Limb (tissue), 2 donors: ENCODE measurements around the gene KRT33A.
A peak's percentile ranks its signal among the peaks of the same experiment; 100 is the strongest.

Experiments
- DNase-seq, 2 donors: peaks; one replicate each; pipeline ENCODE4 v3.0.0-alpha.2; 2016; ENCODE audit errors: extremely low spot score in 2 of 2

Gene KRT33A

DNA sequence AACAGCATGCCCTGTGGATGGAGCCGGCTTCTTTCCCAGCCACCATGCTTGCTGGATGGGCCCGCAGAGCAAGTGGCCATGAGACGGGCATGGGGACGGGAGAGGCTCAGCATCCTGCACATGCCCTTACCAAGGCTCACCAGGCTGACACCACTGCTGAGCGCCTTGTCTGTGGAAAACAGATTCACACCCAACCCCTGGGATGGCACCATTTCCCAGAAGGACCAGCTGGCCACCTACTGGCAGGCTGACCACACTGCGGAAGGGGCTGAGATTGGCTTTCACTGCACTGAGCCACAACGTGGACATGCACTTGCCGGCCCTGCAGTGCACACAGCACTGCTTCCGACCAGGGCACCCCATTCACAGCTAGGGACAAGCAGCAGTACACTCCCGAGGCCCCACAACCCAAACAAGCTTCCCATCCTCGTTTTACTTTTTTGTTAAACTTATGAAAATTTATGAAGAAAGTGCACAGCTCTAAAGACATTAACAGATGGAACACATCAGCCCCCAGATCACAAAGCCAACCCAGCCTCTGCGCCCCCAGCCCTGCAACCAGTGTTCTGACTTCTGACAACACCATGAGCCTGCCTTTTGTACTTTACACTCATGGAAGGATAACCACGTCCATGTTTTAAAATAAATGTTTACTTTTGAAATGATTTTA is 21.2 kb downstream of the KRT33A start:
- DNase-seq, result peak in 1 of 2 donors; percentile 56

DNA sequence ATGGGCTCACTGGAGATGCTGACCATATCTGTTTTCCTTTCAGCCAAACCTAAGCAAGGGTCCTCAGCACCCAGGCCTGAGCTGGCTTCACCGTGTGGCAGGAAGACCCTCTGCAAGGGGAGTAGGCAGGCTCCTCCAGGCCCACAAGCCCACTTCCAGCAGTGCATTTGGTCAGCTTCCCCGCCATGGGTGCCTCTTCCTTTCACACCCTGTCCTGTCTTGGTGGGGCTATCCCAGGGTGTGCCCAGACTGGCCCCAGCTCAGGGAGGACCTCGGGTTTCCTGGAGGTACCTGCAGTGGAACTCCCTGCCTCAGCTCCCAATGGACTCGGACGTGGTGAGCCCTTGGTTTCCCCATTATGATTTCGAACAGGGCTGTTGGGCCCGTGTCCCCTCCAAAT is 22.4 kb downstream of the KRT33A start:
- DNase-seq, result no peak

DNA sequence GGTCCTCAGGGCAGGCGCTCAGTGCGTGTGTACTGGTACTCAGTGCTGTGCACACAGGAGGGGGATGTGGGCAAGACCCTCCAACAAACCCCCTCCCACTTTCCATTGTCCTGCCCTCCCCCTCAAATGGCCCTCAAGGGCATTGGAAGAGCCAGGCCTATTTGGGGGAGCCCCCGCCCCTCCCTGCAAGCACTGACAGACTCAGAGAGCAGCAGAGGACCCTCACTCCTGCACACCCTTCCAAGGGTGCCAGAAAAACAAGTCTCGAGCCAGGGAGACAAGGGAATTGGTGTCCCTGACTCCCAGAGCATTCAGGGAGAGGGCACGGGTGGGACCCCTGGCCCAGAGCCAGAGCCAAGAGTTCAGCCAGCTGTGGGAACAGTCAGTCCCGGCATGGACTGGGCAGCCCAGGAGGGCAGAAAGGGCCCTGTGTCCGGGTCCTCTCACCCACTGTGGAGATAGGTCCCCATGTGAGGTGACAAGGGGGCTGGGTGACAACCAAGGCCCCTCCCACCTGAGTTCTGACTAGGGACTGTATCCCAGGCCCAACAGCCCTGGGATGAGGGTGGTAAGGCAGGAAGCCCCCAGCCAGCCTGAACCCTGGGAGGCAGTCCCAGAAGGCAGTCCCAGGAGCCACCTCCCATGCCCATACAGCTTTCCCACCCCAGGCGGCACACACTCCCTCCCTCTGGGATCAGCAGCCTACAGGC is 23.1 kb downstream of the KRT33A start:
- DNase-seq, result no peak

- DNase-seq, result no peak
These were observed 24.2 kb downstream of the KRT33A start for GRCh38 chr17:41326173-41327145.

DNA sequence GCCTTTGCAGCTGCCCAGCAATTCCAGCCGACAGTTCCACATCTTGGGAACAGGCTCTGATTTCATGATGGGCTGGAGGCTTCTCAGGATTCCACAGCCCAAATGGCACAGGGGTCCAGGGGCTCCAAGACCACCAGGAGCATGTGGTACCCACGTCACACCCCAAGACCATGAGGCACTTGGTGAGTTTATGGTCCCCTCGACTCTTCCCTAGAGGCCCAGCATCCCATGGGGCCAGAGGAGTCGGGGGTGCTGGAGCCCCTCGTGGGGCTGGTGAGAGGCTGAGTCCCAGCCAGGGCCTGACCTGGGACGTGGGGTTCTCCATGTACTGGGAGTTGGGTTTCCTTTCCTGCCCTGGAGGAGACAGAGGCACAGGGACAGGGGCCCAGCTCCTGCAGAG is 25.0 kb downstream of the KRT33A start:
- DNase-seq, result no peak

DNA sequence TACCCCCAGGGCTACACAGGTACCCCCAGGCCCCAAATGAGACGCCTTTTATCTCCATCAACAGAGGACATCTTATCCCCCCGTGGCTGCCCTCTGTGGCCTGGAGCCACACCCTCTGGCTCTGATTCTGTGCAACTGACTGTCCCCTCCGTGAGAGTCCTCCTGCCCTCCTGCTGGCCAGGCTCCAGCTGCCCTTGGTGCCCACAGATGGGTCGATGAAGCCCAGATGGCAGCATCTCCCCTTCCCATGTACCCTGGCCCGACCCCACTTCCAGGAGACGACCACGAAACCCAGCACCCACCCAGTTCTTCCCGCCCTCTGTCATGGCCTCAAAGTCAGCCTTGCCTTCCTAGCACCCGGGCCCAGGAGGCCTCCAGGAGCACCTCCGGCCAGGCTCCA is 25.5 kb downstream of the KRT33A start:
- no peak for DNase-seq

DNA sequence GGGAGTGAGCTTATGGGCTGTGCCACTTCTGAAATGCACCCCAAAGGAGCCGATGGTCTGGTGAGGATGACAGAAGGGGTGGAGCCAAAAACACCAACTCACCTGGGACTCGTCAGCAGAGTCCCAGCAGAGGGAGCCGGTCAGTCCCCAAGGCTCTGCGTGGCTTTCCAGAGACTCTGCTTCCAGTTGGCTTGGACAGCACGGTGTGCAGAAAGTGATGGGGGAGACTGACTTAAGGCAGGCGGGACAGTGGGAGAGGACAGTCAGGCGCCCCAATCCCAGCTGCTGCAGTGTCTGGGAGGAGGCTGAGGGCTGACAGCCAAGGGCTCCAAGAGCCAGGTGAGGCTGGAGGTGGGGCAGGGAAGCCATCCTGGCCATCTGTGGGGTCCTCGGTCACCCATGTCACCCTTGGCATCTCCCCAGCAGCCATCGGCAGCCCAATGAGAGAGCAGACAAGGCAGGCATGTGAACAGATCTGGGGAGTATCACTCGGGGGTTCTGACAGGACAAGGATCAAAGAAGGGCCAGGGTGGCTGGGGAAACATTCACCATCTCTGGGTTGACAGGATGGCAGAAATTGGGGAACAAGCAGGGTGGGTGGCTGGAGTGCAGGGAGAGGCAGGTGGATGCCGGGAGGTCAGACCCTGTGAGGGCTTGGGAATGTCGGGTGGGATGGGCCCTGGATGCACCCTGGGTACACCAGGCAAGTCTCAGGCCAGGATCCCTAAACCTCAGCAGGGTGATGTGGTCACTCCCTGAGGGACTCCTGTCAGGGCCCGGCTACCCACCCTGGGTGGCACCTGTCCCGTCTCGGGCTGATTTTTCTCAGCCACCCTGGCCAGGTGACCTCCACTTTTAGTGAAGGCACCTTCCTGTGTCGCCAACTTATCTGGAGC is 26.2 kb downstream of the KRT33A start:
- no peak for DNase-seq

- DNase-seq, result no peak
These were observed 27.4 kb downstream of the KRT33A start for GRCh38 chr17:41322903-41323895.

- DNase-seq, result peak in 1 of 2 donors; percentile 58
These were observed 28.3 kb downstream of the KRT33A start for GRCh38 chr17:41322094-41322902.

DNA sequence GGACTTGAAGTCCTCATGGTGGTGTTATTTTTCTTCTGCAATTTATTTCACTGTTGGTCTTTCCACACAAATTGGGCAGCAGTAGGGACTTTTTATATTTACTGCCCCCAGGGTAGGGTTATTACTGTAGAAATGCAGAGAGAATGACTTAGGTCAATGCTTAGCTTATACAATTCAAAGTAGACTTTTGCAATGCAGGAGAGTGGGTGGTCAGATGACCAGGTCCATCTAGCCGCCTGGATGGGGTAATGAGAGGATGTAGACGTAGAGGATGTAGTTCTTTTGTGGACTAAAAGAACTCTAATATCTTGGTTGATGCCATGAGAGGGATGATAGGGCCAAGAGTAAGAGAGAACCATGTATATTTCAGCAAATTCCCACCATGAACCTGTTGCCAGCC is 32.4 kb downstream of the KRT33A start:
- DNase-seq, result no peak

DNA sequence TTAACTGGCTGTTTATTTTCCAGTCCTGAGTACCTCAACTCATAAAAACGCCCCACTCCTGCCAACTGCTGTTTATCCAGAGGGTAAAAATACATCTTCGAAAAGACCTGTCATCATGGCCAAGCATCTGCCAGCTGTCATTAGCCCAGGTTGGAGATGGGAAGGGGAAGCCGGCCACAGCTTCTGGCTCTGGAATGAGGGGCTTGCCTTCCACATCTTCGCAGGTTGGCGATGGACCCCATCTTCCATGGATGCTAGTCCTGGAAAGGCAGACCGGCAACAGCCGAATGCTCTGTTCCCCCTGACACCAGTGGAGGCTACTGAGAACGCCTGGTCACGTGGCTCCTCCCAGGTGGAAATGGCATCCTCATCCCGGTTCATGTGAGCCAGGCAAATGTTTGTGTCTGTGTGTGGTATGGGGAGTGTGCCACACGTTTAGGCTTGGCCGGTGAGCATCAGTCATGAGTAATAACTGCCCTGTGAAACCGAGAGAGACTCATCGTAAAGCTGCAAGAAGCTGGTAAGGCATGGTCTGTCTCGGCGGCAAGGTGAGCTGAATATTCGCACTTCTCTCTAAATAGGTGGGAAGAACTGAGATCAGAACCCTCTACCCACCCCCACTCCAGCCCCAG is 34.7 kb downstream of the KRT33A start:
- DNase-seq, result no peak

GRCh38 chr17:41315204-41315794 is 35.3 kb downstream of the KRT33A start, which contains the start of gene KRTAP17-1:
Gene KRTAP17-1 (minus strand): TSS chr17:41315710. CDS start chr17:41315650, 60 bp downstream.
- DNase-seq, result no peak

GRCh38 chr17:41311111-41311510 is 39.5 kb downstream of the KRT33A start:
- no peak for DNase-seq

DNA sequence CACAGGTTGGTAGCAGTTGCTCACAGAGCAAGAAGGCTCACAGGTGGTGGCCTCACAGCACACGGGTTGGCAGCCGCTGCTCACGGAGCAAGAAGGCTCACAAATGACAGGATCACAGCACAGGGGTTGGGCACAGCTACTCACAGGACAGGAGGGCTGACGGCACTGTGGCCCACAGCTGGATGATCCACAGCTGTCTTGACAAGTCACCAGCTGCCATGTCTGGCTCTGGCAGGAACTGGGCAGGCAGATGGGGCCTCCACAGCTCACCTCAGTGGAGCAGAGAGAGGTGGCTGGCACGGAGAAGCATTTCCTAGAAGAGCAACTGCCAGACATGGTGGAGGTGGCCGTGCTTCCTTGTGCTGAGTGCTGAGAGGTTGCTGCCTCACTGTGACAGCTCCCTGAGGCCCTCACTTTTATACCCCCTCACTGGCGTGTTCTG is 41.7 kb downstream of the KRT33A start, which contains the start of gene KRTAP16-1:
Gene KRTAP16-1 (minus strand): TSS at position 392 of the 442 bp plus-strand sequence. CDS start 56 bp downstream, at position 336.
- no peak for DNase-seq

- peak in 1 of 2 donors; percentile 6 for DNase-seq
These were observed 42.2 kb downstream of the KRT33A start for GRCh38 chr17:41308251-41308917.

DNA sequence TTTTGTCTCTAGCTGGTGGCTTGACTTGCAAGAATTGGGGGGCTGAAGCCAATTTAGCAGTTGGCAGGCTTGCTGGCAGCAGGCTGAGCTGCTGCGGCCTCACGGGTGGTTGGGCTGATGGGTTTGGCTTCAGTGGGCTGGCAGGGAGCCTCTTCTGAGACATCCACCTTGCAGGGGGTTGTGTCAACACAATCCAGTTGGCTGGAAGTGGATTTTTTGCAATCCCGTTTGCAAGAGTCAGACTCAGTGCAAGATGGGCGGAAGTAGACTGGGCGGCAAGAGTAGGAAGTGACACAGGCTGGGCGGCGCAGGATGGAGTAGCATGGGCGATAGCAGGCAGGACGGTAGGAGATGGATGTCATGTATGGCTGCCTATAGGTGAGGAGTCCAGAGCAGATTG is 43.0 kb downstream of the KRT33A start:
- DNase-seq, result no peak

DNA sequence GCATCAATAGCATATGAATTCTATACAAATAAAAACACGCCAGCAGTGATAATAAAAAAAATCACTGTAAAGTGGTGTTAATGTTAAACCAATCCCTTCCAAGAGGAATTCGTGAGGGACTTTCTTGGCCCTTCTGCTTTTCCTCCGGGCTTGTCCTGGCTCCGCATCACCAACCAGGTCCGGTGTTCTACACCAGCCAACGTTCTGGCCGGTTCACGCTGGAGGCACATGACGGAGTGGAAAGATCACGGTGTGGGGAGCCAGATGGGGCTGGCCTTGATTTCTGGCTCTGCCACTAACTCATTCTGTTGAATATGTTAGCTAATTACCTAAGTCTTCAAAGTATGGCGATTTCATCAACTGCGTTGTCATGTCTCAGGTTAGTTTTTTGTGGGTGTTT is 46.5 kb downstream of the KRT33A start:
- DNase-seq, result no peak
